Neutrophil (primary cell): Measurements from ENCODE around the gene ABCD1.

Experiments used
- H3K27ac ChIP-seq: fragments of 200-600 bp; sonication (generic); 2 replicates; pipeline ENCODE4 v1.5.1; 2016; ENCODE audit warnings: mild to moderate bottlenecking, moderate library complexity
- H3K27me3 ChIP-seq: fragments of 200-600 bp; sonication (generic); 2 replicates; pipeline ENCODE4 v1.6.0; 2016; ENCODE audit warnings: mild to moderate bottlenecking
- H3K36me3 ChIP-seq: fragments of 200-600 bp; sonication (generic); 2 replicates; pipeline ENCODE4 v1.5.1; 2017
- H3K4me1 ChIP-seq, 2 experiments: fragments of 200-600 bp in 1 of 2; sonication (generic) in 1 of 2; 1 replicate in 1 of 2; 2 replicates in 1 of 2; pipeline versions ENCODE4 v1.5.1 to v1.6.1; 2013 to 2016; ENCODE audit warnings: low read depth in 1 of 2, low read length in 1 of 2, mild to moderate bottlenecking in 1 of 2, moderate library complexity in 1 of 2; ENCODE audit not compliant: control insufficient read depth in 1 of 2, insufficient read depth in 1 of 2
- H3K4me3 ChIP-seq, 2 experiments: fragments of 200-600 bp in 1 of 2; sonication (generic) in 1 of 2; 1 replicate in 1 of 2; 2 replicates in 1 of 2; pipeline ENCODE4 v1.5.1; 2013 to 2016; ENCODE audit warnings: low read depth in 1 of 2, low read length in 1 of 2, mild to moderate bottlenecking in 1 of 2, moderate library complexity in 1 of 2
- H3K9me3 ChIP-seq: fragments of 200-600 bp; sonication (generic); 2 replicates; pipeline ENCODE4 v1.5.1; 2016
- TF ChIP-seq, protein P1 (sequence below): fragments of 200-600 bp; sonication (generic); IDR thresholded peaks from 2 replicates; pipeline ENCODE4 v1.5.1; 2016; ENCODE audit warnings: antibody characterized with exemption

The ABCD1 gene

DNA sequence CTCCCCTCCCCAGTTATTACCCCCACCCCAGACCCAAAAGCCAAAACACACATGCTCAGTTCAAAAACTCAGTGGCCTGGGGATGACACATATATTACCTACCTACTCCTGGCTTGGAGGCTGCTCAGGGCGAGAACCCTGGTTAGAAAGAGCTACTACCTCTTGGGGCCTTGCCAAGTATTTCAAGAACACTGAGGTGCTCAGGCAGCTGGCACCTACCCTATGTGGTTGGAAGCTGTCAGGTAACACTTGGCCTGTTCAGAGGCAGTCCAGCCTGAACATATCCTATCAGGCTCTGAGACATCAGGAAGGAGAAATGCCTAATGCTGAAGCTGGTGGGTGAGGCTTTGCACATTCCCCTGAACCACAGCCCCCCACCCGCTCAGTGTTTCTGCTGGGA is 5.4 kb upstream of the ABCD1 start:
- Histone ChIP-seq H3K27ac (no peak overlapping the region), H3K36me3 (peaks cover 44% of the 10 kb centered on the region), H3K4me3 (no peak overlapping the region), H3K27me3 (no peaks in the 10 kb centered on the region), H3K9me3 (no peaks in the 10 kb centered on the region), H3K4me1 (peaks cover 13 to 16% of the 10 kb centered on the region in 2 experiments)
- TF ChIP-seq, protein P1, sequence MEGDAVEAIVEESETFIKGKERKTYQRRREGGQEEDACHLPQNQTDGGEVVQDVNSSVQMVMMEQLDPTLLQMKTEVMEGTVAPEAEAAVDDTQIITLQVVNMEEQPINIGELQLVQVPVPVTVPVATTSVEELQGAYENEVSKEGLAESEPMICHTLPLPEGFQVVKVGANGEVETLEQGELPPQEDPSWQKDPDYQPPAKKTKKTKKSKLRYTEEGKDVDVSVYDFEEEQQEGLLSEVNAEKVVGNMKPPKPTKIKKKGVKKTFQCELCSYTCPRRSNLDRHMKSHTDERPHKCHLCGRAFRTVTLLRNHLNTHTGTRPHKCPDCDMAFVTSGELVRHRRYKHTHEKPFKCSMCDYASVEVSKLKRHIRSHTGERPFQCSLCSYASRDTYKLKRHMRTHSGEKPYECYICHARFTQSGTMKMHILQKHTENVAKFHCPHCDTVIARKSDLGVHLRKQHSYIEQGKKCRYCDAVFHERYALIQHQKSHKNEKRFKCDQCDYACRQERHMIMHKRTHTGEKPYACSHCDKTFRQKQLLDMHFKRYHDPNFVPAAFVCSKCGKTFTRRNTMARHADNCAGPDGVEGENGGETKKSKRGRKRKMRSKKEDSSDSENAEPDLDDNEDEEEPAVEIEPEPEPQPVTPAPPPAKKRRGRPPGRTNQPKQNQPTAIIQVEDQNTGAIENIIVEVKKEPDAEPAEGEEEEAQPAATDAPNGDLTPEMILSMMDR = no peak

DNA sequence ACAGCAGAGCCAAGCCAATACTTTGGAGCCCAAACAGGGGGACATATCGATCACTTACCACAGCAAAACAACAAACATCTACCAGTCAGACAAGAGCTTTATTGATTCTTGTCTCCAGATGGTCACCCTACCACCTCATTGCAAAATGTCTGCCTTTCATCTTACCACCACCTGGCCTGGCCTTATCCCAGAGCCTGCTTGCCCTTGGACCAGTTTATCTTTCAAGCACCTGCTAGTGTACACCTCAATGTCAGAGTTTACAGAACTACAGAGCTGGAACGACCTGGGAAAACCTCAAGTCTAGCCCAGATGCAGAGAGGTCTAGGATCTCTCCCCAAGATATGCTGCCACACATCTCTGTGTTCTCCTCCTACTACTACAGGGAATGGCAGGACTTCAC is 5.0 kb upstream of the ABCD1 start:
- no peak overlapping the region for H3K27ac ChIP-seq
- H3K9me3 ChIP-seq = no peaks in the 10 kb centered on the region
- H3K4me1 ChIP-seq = peaks cover 13 to 16% of the 10 kb centered on the region in 2 experiments
- H3K36me3 ChIP-seq = peaks cover 40% of the 10 kb centered on the region
- H3K4me3 ChIP-seq = no peak overlapping the region
- no peaks in the 10 kb centered on the region for H3K27me3 ChIP-seq
- TF ChIP-seq, protein P1 = no peak

DNA sequence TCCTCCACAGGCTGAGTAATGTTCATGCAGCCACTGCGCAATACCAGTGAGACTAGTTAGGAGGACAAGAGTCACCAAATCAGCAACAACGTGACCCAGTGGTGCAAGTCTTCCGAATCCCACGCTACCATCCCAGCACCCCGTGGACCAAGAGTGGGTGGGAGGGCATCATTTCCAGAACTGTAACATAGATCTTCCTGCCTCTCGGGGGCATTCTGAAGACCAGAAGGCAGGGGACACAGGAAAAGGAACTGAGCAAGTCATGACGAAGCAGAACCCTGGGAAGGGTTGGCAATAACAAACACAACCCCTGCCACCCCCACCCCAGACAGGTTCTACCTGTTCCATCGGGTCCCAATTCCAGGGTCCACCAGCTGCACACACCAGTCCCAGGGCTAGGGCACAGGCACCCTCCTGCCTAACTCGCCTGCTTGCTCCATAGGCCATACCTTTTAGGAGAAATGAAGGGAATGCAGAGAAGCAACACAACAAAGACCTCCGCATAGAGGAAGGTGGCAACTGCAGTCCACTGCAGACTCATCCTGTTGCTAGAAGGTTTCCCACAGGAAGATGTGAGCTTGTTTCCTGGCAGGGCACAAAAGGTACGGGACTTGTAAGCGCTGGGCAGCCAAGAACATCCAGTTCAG is 1.8 kb upstream of the ABCD1 start:
- H3K4me1 ChIP-seq = peaks cover 39 to 44% of the 10 kb centered on the region in 2 experiments
- H3K27ac ChIP-seq = peak overlapping the region; percentile 94

DNA sequence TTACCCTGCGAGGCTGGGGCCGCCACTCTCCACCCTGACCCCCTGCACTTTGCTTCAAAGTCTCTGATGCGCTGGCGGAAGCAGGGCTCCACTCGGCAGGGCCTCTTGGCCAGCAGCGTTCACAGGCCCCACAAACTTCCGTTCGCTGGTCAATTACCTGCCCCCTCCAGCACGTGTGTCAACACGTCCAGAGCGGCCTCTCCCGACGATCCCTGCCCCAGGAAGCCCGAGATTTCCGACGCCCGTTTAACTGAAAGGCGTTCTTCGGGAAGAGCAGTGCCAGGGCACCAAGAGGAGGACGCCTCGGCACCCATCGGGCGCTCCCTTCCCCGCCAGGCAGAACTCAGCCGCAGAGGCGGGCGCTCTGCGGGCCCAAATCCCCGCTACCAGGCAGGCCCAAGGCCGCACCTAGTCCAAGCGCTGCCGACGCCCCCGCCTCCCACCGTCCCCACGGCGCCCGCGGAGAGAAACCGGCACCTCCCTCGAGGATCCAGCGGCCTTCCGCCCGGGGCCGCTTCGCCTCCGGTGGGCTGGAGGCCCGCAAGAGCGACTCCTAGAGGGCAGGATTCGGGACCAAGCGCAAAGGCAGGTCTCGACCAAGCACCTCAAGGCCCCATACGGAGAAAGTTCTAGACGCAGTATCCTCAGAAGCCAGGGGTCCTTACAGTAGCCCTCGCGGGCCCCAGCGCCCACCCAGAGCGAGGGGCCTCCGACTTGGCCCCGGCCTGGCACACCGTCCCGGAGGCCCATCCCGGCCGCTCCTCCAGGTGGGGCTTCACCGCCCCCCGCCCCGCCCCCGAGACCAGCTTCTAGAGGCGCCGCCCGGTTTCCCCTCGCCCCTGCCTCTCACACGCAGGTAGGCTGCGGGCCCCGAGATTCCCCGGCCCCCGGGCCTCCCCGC is 1.1 kb upstream of the ABCD1 start:
- TF ChIP-seq, protein P1 = no peak
- Histone ChIP-seq H3K36me3 (peaks cover 25% of the 10 kb centered on the region), H3K4me1 (peaks cover 45 to 50% of the 10 kb centered on the region in 2 experiments), H3K9me3 (no peaks in the 10 kb centered on the region), H3K27me3 (no peaks in the 10 kb centered on the region), H3K27ac (peak overlapping the region; percentile 94), H3K4me3 (peak overlapping the region; percentile 70 to 72)

More for the DNA sequence above, 1.8 kb upstream of the ABCD1 start:
- Histone ChIP-seq H3K4me3 (peak overlapping the region; percentile 70 to 72), H3K27me3 (no peaks in the 10 kb centered on the region), H3K9me3 (no peaks in the 10 kb centered on the region), H3K36me3 (peaks cover 30% of the 10 kb centered on the region)
- TF ChIP-seq, protein P1 = no peak

DNA sequence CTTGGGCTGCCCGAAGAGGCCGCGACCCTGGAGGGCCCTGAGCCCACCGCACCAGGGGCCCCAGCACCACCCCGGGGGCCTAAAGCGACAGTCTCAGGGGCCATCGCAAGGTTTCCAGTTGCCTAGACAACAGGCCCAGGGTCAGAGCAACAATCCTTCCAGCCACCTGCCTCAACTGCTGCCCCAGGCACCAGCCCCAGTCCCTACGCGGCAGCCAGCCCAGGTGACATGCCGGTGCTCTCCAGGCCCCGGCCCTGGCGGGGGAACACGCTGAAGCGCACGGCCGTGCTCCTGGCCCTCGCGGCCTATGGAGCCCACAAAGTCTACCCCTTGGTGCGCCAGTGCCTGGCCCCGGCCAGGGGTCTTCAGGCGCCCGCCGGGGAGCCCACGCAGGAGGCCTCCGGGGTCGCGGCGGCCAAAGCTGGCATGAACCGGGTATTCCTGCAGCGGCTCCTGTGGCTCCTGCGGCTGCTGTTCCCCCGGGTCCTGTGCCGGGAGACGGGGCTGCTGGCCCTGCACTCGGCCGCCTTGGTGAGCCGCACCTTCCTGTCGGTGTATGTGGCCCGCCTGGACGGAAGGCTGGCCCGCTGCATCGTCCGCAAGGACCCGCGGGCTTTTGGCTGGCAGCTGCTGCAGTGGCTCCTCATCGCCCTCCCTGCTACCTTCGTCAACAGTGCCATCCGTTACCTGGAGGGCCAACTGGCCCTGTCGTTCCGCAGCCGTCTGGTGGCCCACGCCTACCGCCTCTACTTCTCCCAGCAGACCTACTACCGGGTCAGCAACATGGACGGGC is 579 bp downstream of the ABCD1 start:
- Histone ChIP-seq H3K9me3 (no peaks in the 10 kb centered on the region), H3K27me3 (no peaks in the 10 kb centered on the region), H3K36me3 (peaks cover 15% of the 10 kb centered on the region), H3K4me3 (peak overlapping the region; percentile 66 to 70), H3K4me1 (peaks cover 45 to 50% of the 10 kb centered on the region in 2 experiments), H3K27ac (peak overlapping the region; percentile 94)
- TF ChIP-seq, protein P1 = no peak
